Measurements from ENCODE around the gene XIRP2. TPM values are rescaled to one million over a fixed set of nuclear protein-coding genes. Genes with fewer than 3 reads are reported as not detected.

XIRP2 gene
- total RNA-seq, 1 donor from 2014 or later: 0.28 TPM

DNA sequence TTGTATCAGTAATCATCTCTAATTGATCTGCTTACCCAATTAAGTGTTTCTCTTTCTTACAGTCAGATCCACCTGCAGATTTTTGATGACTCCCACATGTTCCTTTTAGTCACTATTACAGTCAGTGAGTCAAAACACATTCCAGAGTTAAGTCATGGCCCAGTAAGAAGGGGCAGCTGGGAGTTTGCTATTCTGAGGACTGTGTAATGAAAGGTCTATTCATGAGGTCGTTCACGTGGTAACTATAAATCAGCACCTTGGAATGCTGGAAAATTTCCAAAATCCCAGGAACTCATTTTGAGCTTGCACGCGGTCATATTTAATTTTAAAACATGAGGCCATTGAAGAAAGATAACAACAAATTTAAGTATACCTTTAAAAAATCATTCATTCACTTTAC lies 252.5 kb downstream of the XIRP2 start:
- ATAC-seq: no peak

- ATAC-seq: no peak
Measured at GRCh38 chr2:167142554-167142953, 254.3 kb downstream of the XIRP2 start.

DNA sequence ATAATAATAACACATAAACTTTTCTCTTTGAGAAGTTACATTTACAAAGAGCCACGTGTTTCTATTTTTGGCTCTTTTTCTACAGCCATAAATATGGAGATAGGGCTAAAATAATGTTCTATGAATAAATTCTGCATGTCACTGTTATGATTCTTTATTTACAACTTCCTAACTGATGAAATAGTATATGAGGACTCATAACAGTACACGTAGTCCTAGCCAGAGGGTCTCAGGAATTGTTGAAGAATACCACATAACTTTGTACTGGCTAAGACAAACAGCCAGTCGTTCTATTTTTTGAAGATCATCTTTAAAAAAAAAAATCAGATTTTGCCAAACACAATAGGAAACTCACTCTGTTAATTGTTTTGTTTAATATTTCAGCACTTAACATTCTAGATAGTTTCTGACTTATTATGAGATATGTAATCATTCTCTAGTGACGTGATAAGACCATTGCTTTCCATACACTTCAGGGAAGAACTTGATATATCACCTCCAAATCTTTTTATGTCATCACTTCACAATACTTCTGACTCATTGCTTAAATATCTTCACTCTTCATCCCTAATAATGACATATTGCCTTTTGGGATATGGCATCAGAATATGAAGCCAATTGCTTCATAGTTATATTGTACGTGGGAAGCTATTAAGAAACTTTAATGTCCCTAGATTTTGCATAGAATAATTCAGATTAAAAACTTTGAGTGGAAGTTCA lies 256.1 kb downstream of the XIRP2 start:
- no peak for ATAC-seq

DNA sequence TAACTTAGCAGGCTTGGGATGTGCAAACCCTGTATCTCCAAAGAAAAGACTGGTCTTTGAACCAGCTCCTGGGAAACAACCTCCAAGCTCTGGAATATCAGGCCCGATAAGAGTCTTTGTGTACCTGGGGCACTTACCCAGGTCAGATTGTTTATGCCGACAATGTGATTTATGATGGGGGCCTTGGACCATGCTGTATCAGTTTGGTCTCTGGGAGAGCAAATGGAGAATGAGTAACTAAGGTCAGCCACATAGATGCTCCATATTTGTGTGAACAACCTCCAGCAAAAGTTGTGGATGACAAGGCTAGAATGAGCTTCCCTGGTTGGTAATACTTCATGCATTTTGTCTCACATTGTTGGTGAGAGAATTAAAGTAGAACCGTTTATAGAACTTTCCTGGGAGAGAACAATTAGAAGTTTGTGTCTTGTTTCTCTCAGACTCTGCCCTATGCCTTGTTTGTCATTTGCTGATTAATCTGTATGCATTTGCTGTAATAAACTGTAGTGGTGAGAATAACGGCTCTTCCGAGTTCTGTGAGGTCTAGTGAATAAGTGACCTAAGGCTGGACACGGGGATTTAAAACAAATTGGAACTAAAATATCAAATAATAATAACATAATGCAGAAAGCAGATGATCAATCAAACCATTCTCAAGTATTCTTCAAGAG lies 259.1 kb downstream of the XIRP2 start:
- no peak for ATAC-seq

DNA sequence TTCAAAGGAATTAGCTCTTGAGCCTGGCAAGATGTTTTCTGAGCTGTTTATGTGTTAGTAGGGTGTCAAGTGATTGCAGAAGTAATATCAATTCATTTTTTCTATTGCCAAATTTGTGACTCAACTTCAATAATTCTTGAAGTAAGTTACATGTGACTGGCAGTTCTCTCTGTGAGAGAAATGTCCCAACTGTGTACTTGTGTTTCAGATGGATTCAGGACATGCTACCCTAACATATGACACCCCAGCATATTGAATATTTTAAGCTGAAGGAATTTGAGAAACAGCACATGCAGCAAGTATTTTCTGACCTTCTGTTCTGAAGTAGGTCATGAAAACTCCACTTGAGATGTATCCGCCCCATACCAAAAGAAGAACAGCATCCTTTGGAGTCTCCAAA lies 263.6 kb downstream of the XIRP2 start:
- ATAC-seq: no peak

DNA sequence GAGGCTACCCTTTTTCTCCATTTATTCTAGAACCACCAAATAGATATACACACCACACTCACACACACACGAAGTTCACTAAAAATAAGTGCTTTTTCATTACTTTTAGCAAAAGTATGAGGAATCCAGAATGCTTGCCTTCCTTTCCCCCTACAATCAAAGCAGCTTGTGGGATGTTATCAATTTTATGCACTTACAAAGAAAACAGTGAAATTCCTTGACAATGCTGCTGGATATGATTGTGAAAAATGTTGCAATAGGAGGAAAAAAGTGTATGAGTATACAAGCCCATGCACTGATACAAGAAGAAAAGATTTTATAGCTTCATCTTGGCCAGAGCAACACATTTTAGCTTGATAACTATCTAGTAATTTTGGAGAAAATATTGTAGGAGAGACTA lies 269.2 kb downstream of the XIRP2 start:
- ATAC-seq: no peak

- ATAC-seq: no peak
Measured at GRCh38 chr2:167177196-167177595, 288.9 kb downstream of the XIRP2 start.

- no peak for ATAC-seq
Measured at GRCh38 chr2:167181134-167181533, 292.9 kb downstream of the XIRP2 start.

DNA sequence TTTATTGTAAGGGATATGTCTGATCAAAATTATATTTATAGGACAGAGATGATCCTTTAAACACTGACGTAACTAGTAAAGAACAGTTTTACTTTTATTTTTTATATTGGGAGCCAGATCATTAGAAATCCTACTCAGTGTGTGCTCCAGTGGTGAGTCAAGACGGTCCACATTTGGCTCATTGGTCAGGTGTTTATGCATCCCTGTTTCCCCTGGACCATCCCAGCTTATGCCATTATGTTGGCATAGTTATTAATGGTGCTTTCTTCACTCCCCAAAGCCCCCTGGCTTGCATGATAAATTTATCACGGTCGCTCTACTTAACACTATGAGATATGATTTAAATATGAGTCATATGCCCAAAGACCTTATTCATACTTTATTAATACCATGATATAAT lies 293.4 kb downstream of the XIRP2 start:
- no peak for ATAC-seq

GRCh38 chr2:167182403-167182802 lies 294.1 kb downstream of the XIRP2 start:
- no peak for ATAC-seq

DNA sequence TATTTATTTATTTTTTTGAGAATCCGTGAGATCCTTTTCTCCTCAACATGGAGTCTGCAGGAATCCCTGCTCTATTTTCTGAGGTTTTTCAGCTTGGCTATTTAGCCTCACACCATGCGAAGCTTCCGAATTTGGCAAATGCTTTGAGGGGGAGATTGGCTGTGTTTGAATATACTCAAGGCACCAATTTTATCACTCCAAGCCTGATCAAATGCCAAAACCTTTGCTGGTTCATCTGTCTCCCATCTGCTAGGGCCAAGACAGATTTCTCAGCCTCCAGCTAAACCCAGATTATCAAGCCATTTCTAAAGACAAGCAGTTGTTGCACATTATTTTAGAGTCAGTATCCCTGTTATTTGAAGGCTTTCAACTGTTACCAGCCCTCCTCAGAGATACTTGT lies 295.7 kb downstream of the XIRP2 start:
- ATAC-seq: no peak

DNA sequence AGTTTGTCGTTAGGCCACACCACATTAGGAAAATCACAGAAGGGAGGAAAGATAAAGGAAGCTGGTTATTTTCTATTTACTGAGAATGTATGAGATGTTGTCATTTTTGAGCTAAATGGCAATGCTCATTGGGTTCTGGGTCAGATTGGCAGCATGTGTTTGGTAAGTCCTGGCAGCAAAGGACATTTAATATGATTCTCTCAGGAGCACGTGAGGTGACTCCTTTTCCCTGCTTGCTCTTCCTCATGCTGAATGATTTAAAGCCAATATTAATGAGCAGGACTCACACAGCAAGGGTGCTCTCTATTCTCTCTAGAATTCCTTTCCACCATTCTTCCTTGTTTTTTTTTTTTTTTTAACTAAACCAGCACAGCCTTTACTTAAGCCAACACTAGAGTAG lies 298.2 kb downstream of the XIRP2 start:
- ATAC-seq: no peak

DNA sequence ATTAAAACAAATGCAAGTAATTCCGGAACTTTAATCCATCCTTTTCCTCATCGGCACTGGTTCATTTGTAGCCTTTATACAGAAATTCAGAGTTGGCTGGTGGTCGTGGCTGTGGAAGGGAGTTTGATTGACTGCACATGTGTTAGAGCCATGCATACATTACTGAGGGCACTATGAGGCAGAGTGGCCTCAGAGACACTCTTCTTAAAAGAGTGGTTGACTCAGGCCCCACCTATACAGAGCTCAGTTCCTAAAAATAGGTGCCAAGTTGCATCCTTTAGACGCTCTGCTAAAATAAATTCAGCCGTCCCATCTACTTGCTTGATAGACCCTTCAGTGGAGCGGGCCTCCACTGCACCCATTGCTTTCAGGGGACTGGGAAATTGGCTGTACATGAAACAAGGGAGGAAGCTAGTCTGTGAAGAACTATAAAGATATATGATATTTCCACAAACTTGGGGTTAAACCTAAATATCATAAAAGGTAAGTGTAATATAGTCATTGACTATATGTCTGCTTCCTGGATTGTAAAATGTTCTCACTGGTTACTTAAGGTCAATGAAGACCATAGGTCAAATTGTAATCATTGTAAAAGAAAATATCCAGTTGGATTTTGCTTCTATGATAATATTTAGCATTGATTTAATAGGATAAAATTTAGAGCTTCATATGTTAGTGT lies 298.9 kb downstream of the XIRP2 start:
- no peak for ATAC-seq

DNA sequence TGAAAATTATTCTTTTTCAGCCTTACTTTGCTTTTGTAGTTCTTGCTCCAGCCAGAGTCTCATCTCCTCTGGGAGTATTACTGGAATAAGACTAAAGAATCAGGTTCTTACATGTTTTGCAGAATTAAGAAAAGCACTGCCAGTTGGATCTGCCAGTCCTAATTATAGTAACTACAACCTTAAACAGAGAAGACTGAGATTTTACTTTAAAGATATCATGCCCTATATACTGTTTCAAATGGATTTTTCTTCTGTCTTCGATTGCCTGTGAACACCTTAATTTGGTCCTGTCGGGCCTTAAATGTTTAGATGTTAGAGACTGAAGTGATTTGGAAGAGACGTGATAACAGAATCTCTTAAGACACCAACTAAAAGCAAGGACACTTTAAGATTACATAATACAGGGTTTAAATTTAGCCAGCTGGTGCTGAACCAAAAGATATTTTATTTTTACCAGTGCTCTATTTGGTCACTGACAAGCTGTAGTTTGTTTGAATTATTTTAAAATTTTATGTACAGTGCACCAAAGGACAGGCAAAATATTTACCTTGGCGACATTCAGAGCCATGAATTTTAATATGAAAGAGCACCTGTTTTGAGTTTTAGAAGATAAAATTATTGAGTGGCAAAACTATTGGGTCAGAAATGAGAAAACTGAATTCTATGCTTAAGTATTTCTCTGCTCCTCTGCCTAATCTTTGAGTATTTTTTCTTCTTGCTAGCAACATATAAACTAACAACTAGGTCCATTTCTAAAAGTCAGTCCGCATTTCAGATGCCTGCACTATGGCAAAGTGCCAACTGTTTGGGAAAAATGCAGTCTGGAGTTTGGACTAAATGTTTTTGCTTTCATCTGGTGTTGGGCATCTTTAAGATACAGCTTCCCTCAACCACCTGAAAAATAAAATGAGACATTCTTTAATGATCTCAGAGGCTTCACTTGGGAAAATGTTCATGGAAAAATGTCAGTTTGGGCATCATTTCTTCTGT lies 300.0 kb downstream of the XIRP2 start:
- ATAC-seq: no peak

GRCh38 chr2:167190053-167190452 lies 301.8 kb downstream of the XIRP2 start:
- no peak for ATAC-seq

- ATAC-seq: no peak
Measured at GRCh38 chr2:167191588-167191987, 303.3 kb downstream of the XIRP2 start.

DNA sequence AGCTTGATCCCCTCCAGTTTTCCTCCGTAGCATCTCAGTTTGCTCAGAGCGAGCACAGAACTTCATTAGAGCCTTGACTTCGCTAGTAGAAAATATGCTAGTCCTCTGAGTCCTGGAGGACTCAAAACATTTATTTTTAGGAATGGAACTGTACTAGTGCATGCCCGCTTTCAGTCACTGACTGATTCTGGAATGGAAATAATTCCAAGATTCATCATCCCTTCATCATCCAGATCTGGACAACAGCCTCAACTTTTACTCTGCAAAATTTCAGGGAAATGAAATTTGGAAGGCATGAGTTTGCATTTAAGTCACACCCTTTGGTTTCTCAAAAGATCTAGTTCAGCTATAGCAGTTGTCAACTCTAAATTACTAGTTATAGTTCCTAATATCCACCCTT lies 304.6 kb downstream of the XIRP2 start:
- ATAC-seq: no peak

DNA sequence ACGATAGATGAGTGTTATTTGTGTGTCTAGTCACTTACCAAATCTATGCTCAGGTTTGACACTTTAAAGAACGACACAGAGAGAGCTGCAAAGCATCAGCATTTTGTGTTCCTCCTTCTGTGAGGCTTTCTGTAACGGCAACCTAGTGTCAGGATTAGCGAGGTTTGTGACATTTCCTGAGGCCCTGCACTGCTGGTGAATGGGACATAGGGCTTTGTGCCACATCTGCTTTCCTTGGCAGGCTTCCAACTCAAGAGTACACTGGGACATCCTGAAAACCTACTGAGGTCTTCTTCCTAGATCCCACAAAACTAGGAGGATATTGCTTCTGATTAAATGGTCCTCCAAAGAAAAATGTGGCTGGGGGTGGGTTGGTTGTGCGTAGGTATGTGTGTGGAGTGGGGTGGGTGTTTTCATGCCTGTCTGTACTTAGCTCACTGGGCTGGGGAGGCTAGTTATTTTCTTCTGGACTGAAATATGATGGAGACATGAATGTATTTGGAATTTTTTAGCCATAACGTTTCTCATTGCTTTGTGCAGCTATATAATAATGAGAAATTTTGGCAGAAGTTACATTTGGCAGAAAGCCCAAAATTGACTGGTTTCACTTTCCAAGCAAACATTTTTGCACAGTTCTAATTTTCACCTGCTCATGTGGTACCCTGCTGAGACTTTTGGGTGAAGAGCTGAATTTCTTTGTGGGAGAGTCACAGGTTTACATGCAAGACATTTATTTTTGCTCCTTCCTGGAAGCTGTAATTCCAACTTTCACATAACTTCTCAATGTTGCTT lies 308.4 kb downstream of the XIRP2 start:
- no peak for ATAC-seq

DNA sequence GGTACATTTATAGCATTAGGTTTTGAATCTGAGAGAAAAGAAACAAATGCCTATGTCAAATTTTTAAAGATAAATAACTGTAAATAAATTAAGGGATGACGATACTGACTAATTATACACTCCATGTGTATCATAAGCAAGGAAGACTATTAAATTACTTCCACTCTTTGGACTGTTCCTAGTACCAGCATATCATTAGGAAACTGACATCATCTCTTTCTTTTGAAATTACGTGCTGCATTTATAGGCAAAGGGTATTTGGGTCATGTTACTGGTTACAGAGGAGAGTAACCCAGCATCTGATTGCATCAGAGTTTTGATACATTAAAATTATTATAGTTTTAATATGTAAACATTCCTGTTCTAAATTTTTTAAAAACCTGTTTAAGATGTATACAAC lies 309.7 kb downstream of the XIRP2 start:
- no peak for ATAC-seq

DNA sequence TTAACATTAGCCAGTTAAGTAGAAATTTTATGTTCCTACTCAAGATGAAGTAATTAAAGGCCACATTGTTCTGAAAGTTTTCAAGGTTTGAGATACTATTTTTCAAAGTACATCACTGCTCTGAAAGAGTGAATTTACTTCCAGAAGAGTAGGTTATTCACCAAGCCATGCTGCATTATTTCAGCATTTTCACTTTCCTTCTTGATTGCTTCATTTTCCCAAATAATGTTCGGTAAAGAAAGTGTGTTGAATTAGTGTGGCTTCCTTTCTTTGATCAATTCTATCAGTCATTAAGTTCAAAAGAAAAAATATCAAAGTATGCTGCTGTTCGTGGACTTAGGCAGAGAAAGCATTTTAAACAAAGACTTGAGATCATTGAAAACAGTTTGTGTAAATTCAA lies 310.3 kb downstream of the XIRP2 start:
- ATAC-seq: no peak

- no peak for ATAC-seq
Measured at GRCh38 chr2:167200019-167200418, 311.7 kb downstream of the XIRP2 start.

DNA sequence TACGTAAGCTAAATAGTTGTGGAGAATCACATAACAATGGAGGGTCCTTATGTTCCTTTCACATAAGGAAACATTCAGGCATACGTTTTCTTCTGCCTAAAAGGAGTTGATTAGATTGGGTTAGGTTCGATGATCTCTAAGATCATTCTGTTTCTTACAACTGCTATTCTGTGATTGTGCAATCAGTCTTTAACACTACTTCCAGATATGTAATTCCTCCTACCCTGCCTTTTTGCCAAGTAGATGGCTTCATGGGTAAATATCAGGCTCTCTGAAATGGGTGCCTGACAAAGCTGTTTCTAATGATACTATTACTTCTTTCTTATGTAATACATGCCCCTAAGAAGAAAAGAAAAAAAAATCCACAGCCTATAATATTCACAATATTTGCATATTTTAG lies 321.5 kb downstream of the XIRP2 start:
- ATAC-seq: no peak

All from esophagus mucosa (tissue), 1 donor.